Astrocyte of the cerebellum (primary cell): ENCODE results near the gene ARHGAP10.

Experiments
- DNase-seq: peaks from one replicate; pipeline ENCODE4 v3.0.0-alpha.2; 2011; ENCODE audit warnings: low read depth
- H3K4me3 ChIP-seq: 2 replicates; pipeline ENCODE4 v1.5.1; 2011; ENCODE audit warnings: mild to moderate bottlenecking, low read depth, low read length, moderate library complexity
- in situ Hi-C: cut with HindIII; loops from 2 replicates; pipeline ENCODE4 v1.10.0; 2017; ENCODE audit warnings: low sequenced_read_pairs
- TF ChIP-seq, protein P1 (sequence below): IDR thresholded peaks from 2 replicates; pipeline ENCODE4 v1.5.1; 2012; ENCODE audit warnings: low read length, low read depth, moderate library complexity, mild to moderate bottlenecking; ENCODE audit errors: missing control alignments

The ARHGAP10 gene

DNA sequence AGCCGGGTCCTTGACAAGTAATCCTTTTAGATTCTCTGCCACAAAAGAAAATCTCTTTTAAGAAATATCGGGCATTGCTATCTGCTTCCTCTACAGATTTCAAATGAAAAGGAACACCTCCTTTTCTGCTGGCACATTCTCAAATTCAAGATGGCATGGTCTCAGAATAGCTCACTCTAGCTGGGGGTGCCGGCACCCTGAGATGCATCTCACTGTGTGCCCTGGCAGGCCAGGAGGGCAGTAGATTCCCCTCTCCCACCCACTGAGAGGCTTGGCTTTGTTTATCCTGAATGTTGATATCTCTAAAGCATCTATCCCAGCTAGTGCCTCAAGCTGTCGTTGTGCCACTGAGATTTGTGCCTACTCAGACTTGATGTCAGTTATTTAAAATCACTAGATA lies 319.5 kb downstream of the ARHGAP10 start:
- TF ChIP-seq, protein P1, sequence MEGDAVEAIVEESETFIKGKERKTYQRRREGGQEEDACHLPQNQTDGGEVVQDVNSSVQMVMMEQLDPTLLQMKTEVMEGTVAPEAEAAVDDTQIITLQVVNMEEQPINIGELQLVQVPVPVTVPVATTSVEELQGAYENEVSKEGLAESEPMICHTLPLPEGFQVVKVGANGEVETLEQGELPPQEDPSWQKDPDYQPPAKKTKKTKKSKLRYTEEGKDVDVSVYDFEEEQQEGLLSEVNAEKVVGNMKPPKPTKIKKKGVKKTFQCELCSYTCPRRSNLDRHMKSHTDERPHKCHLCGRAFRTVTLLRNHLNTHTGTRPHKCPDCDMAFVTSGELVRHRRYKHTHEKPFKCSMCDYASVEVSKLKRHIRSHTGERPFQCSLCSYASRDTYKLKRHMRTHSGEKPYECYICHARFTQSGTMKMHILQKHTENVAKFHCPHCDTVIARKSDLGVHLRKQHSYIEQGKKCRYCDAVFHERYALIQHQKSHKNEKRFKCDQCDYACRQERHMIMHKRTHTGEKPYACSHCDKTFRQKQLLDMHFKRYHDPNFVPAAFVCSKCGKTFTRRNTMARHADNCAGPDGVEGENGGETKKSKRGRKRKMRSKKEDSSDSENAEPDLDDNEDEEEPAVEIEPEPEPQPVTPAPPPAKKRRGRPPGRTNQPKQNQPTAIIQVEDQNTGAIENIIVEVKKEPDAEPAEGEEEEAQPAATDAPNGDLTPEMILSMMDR: no peak
- in situ Hi-C loops: no loop called here
- H3K4me3 ChIP-seq: no peak overlapping the region
- no peak for DNase-seq

GRCh38 chr4:148052448-148052847 lies 320.6 kb downstream of the ARHGAP10 start:
- in situ Hi-C loops: no loop called here
- no peak for DNase-seq
- no peak overlapping the region for H3K4me3 ChIP-seq
- TF ChIP-seq, protein P1: no peak

- in situ Hi-C loops: no loop called here
- H3K4me3 ChIP-seq: no peak overlapping the region
- TF ChIP-seq, protein P1: no peak
- no peak for DNase-seq
Measured at GRCh38 chr4:148053298-148054003, 321.6 kb downstream of the ARHGAP10 start.

- TF ChIP-seq, protein P1: no peak
- in situ Hi-C loops: no loop called here
- H3K4me3 ChIP-seq: no peak overlapping the region
- no peak for DNase-seq
Measured at GRCh38 chr4:148054275-148054674, 322.4 kb downstream of the ARHGAP10 start.

- H3K4me3 ChIP-seq: no peak overlapping the region
- TF ChIP-seq, protein P1: no peak
- in situ Hi-C loops: no loop called here
- DNase-seq: no peak
Measured at GRCh38 chr4:148055844-148056243, 324.0 kb downstream of the ARHGAP10 start.

DNA sequence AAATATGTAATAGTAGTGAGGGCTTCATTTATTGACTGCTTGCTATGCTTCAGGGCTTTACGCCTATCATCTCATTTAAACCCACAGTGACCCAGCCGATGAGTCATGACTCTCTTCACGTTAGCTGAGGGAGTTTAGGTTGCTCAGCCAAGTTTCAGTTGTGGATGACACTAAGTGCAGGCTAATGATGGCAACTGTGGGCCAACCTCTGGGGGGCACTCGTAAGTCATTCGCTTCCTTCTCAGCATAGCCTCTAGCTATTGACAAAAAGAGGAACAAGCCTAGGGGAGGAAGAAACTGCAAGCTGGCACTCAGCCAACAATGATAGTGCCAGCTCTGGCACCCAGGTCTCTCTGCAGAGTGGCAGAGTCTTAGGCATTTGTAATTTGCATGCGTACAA lies 325.0 kb downstream of the ARHGAP10 start:
- peak; percentile 46 for DNase-seq
- H3K4me3 ChIP-seq: no peak overlapping the region
- TF ChIP-seq, protein P1: no peak
- in situ Hi-C loops: no loop called here

- DNase-seq: no peak
- TF ChIP-seq, protein P1: no peak
- H3K4me3 ChIP-seq: no peak overlapping the region
- in situ Hi-C loops: no loop called here
Measured at GRCh38 chr4:148057516-148057915, 325.6 kb downstream of the ARHGAP10 start.
